OCI-LY7 (cell line): ENCODE data around the gene AUNIP. TPM values are rescaled to one million over a fixed set of nuclear protein-coding genes. Genes with fewer than 3 reads are reported as not detected.
A peak's percentile ranks its signal among the peaks of the same experiment; 100 is the strongest.

Experiments
- BruUV-seq: library from RNA; stranded (reverse); fragments of 400-500 nt; replicated peaks from 2 replicates; lab custom pipeline; 2021; lab: Mats Ljungman, UMichigan
- CTCF ChIA-PET: fragments of 300-600 bp; sonication (Branson Sonifier 250); formaldehyde crosslinking; loops from one replicate; lab custom pipeline; 2022; ENCODE audit warnings: antibody characterized with exemption; ENCODE audit not compliant: unreplicated experiment; lab: Charles Lee
- POLR2A ChIA-PET: fragments of 300-600 bp; sonication (Branson Sonifier 250); formaldehyde crosslinking; loops from one replicate; lab custom pipeline; 2022; ENCODE audit warnings: antibody characterized with exemption; lab: Charles Lee
- DNase-seq: peaks from one replicate; pipeline ENCODE4 v3.0.0-alpha.2; 2015; ENCODE audit warnings: low spot score
- H2AFZ ChIP-seq: fragments of 200-600 bp; sonication (generic), shearing (Covaris generic); 2 replicates; pipeline ENCODE4 v1.6.1; 2014; ENCODE audit warnings: mild to moderate bottlenecking, antibody characterized with exemption, low read length, moderate library complexity
- H3K27ac ChIP-seq: fragments of 200-600 bp; sonication (generic); 2 replicates; pipeline ENCODE4 v1.5.1; 2014; ENCODE audit warnings: mixed run types, low read depth, mild to moderate bottlenecking, moderate library complexity, low read length, inconsistent platforms; ENCODE audit not compliant: poor library complexity, severe bottlenecking
- H3K36me3 ChIP-seq: fragments of 200-600 bp; sonication (generic); 2 replicates; pipeline ENCODE4 v1.6.1; 2014; ENCODE audit warnings: mild to moderate bottlenecking, antibody characterized with exemption, low read length, moderate library complexity, mixed read lengths; ENCODE audit not compliant: insufficient read depth
- H3K4me1 ChIP-seq: fragments of 200-600 bp; sonication (generic); 2 replicates; pipeline ENCODE4 v1.5.1; 2014; ENCODE audit warnings: mild to moderate bottlenecking, low read length; ENCODE audit not compliant: insufficient read depth, poor library complexity, severe bottlenecking
- H3K4me2 ChIP-seq: fragments of 200-600 bp; sonication (generic); 2 replicates; pipeline ENCODE4 v1.6.1; 2014; ENCODE audit warnings: mild to moderate bottlenecking, low read length
- H3K4me3 ChIP-seq: fragments of 200-600 bp; sonication (generic); 2 replicates; pipeline ENCODE4 v1.5.1; 2014; ENCODE audit warnings: mild to moderate bottlenecking, low read depth, low read length; ENCODE audit not compliant: poor library complexity, severe bottlenecking
- H3K79me2 ChIP-seq: fragments of 200-600 bp; sonication (generic); 2 replicates; pipeline ENCODE4 v1.6.1; 2016; ENCODE audit warnings: low read depth, mild to moderate bottlenecking, low read length, moderate library complexity, mixed read lengths; ENCODE audit not compliant: insufficient read depth
- H3K9me2 ChIP-seq: fragments of 200-600 bp; sonication (generic); 2 replicates; pipeline ENCODE4 v1.6.1; 2016; ENCODE audit warnings: mild to moderate bottlenecking, low read length, mixed read lengths; ENCODE audit not compliant: insufficient read depth
- H3K9me3 ChIP-seq: fragments of 200-600 bp; sonication (generic); 2 replicates; pipeline ENCODE4 v1.6.1; 2014; ENCODE audit warnings: mild to moderate bottlenecking, mixed run types, low read length, mixed read lengths
- H4K20me1 ChIP-seq: fragments of 200-600 bp; sonication (generic); 2 replicates; pipeline ENCODE4 v1.6.1; 2014; ENCODE audit warnings: mild to moderate bottlenecking, antibody characterized with exemption, low read length, moderate library complexity, mixed read lengths; ENCODE audit not compliant: insufficient read depth
- CTCF ChIP-seq: fragments of 200-600 bp; sonication (generic); conservative IDR thresholded peaks from 2 replicates; pipeline ENCODE4 v1.5.1; 2014; ENCODE audit warnings: mild to moderate bottlenecking, antibody characterized with exemption, low read length, moderate library complexity, mixed read lengths
- EZH2phosphoT487 ChIP-seq: fragments of 200-600 bp; sonication (generic); IDR thresholded peaks from 2 replicates; pipeline ENCODE4 v1.6.1; 2018; ENCODE audit warnings: low read depth, borderline replicate concordance, mild to moderate bottlenecking, mixed run types, antibody characterized with exemption, low read length, moderate library complexity, mixed read lengths
- intact Hi-C: fragments of 100-400 bp; cut with micrococcal nuclease; formaldehyde crosslinking; loops from one replicate; pipeline ENCODE4 v1.10.0; 2022; ENCODE audit not compliant: unreplicated experiment
- total RNA-seq, 2 experiments: library from RNA; depleted of rRNA in 1 of 2; stranded (reverse); fragments of >200 nt in 1 of 2; shearing (Covaris generic) in 1 of 2; gene quantifications; 2 replicates each; pipeline ENCODE4 v1.2.3, GENCODE V29; 2014 to 2022

Gene AUNIP
- total RNA-seq, 2 experiments from 2014 or later = 15.1 to 21.5 TPM

- BruUV-seq = no TSS peak
- Histone ChIP-seq H2AFZ (peak overlapping the region; percentile 77; the same call in 1 of the 2 replicates), H3K27ac (peak overlapping the region; percentile 87)
Observed at GRCh38 chr1:25821112-25821476, 38.2 kb downstream of the AUNIP start.

GRCh38 chr1:25820247-25821111 is 38.8 kb downstream of the AUNIP start:
- peak overlapping the region; percentile 84 for H3K4me3 ChIP-seq
- H3K27ac ChIP-seq = peak overlapping the region; percentile 87
- H3K4me1 ChIP-seq = peaks cover 30% of the 10 kb centered on the region
- peak overlapping the region; percentile 74 for H3K4me2 ChIP-seq
- CTCF ChIA-PET = interaction anchor here (1.2 kb wide), 1 partner anchor 11 kb away, joined by 3 read pairs; no protein-coding TSS in a partner anchor
- POLR2A ChIA-PET = interaction anchor here (0.5 to 2.0 kb wide), 4 partner anchors 11 to 348 kb away, joined by 3 to 6 read pairs (median 5); partner anchors contain the start of gene PAFAH2
- no peaks in the 10 kb centered on the region for H4K20me1 ChIP-seq
- TF ChIP-seq CTCF (no peak), EZH2phosphoT487 (no peak)
- peak overlapping the region; percentile 77; the same call in 1 of the 2 replicates for H2AFZ ChIP-seq
- intact Hi-C loops = loop anchor here (2.0 to 10.0 kb wide), 2 partner anchors 178 to 576 kb away; partner anchors contain the start of genes PAFAH2 and RSRP1
- peak; percentile 89 for DNase-seq
- H3K36me3 ChIP-seq = no peaks in the 10 kb centered on the region
- no peaks in the 10 kb centered on the region for H3K9me3 ChIP-seq
- peaks cover 12% of the 10 kb centered on the region; the same call in 1 of the 2 replicates for H3K79me2 ChIP-seq
- H3K9me2 ChIP-seq = no peaks in the 10 kb centered on the region
- no TSS peak for BruUV-seq

More at GRCh38 chr1:25821112-25821476, 38.2 kb downstream of the AUNIP start:
- no peak for TF ChIP-seq CTCF
- TF ChIP-seq EZH2phosphoT487 = no peak
- Histone ChIP-seq H3K79me2 (peaks cover 12% of the 10 kb centered on the region; the same call in 1 of the 2 replicates), H3K9me2 (no peaks in the 10 kb centered on the region), H3K4me1 (peaks cover 30% of the 10 kb centered on the region), H3K36me3 (peaks cover 2% of the 10 kb centered on the region; the same call in 1 of the 2 replicates), H3K9me3 (no peaks in the 10 kb centered on the region), H3K4me2 (peak overlapping the region; percentile 74), H4K20me1 (no peaks in the 10 kb centered on the region), H3K4me3 (peak overlapping the region; percentile 84)
- intact Hi-C loops = loop anchor here (2.0 to 10.0 kb wide), 2 partner anchors 178 to 576 kb away; partner anchors contain the start of genes PAFAH2 and RSRP1
- POLR2A ChIA-PET = interaction anchor here (2.0 kb wide), 1 partner anchor 177 kb away, joined by 6 read pairs; the partner anchor contains the start of gene PAFAH2
- peak; percentile 43 for DNase-seq
- CTCF ChIA-PET = interaction anchor here (1.2 kb wide), 1 partner anchor 10 kb away, joined by 3 read pairs; no protein-coding TSS in a partner anchor
